Immature natural killer cell (primary cell): Measurements from ENCODE around the gene C12orf57. TPM values are rescaled to one million over a fixed set of nuclear protein-coding genes. Genes with fewer than 3 reads are reported as not detected.

ENCODE experiments used
- DNase-seq, 3 donors: peaks; one replicate each; pipeline ENCODE4 v3.0.0; 2022; ENCODE audit warnings: mixed read lengths in 1 of 3
- H3K27ac Mint-ChIP-seq, 6 donors: one replicate each; pipeline ENCODE4 v1.8.0; 2020; ENCODE audit warnings: mixed read lengths in 6 of 6, mild to moderate bottlenecking in 5 of 6, inconsistent platforms in 4 of 6, moderate library complexity in 3 of 6
- H3K27me3 Mint-ChIP-seq, 3 donors: one replicate each; pipeline ENCODE4 v1.8.0; 2020 to 2021; ENCODE audit warnings: low read depth in 3 of 3, mild to moderate bottlenecking in 3 of 3, mixed read lengths in 3 of 3, moderate library complexity in 3 of 3, inconsistent platforms in 1 of 3
- H3K36me3 Mint-ChIP-seq, 3 donors: one replicate each; pipeline ENCODE4 v1.8.0; 2020; ENCODE audit warnings: mixed read lengths in 3 of 3, inconsistent platforms in 2 of 3, mild to moderate bottlenecking in 2 of 3
- H3K4me1 Mint-ChIP-seq, 2 donors: one replicate each; pipeline ENCODE4 v1.8.0; 2020; ENCODE audit warnings: inconsistent platforms in 2 of 2, mild to moderate bottlenecking in 2 of 2, mixed read lengths in 2 of 2, moderate library complexity in 1 of 2
- H3K4me3 Mint-ChIP-seq, 5 donors: one replicate each; pipeline ENCODE4 v1.8.0; 2020; ENCODE audit warnings: mild to moderate bottlenecking in 5 of 5, mixed read lengths in 5 of 5, inconsistent platforms in 3 of 5, moderate library complexity in 3 of 5
- H3K9me3 Mint-ChIP-seq, 6 donors: one replicate each; pipeline ENCODE4 v1.8.0; 2020; ENCODE audit warnings: mild to moderate bottlenecking in 6 of 6, mixed read lengths in 6 of 6, inconsistent platforms in 4 of 6, moderate library complexity in 3 of 6
- polyA plus RNA-seq, 3 donors: library from polyadenylated mRNA; unstranded; fragments of 300-500 nt; fragmentation: Illumina TruSeq; gene quantifications; one replicate each; pipeline ENCODE4 v1.2.3, GENCODE V29; 2021

C12orf57 gene
- polyA plus RNA-seq, 3 donors from 2014 or later = 83.7 to 315 (median 170) TPM

GRCh38 chr12:6914246-6914946 is 29.4 kb upstream of the C12orf57 start, which contains the start of gene ENO2:
ENO2 (plus strand) TSS chr12:6914580; CDS start chr12:6915833, 1,253 bp downstream.
- DNase-seq = peak; percentile 78 to 83 (median 81)
- H3K9me3 Mint-ChIP-seq = no peaks in the 10 kb centered on the region
- no peaks in the 10 kb centered on the region for H3K36me3 Mint-ChIP-seq
- peaks cover 2 to 5% (median 3%) of the 10 kb centered on the region in 3 donors for H3K27me3 Mint-ChIP-seq
- H3K27ac Mint-ChIP-seq = peak within 1 kb of the TSS; percentile 74 to 90 (median 86)
- H3K4me1 Mint-ChIP-seq = peaks cover 16 to 25% of the 10 kb centered on the region in 2 donors
- H3K4me3 Mint-ChIP-seq = peak within 1 kb of the TSS; percentile 86 to 94 (median 87)

- peak overlapping the region; percentile 86 to 94 (median 87) for H3K4me3 Mint-ChIP-seq
- H3K27ac Mint-ChIP-seq = peak overlapping the region; percentile 74 to 90 (median 86)
- H3K9me3 Mint-ChIP-seq = no peaks in the 10 kb centered on the region
- DNase-seq = no peak
- peaks cover 0 to 5% (median 0%) of the 10 kb centered on the region in 3 donors for H3K36me3 Mint-ChIP-seq
- H3K4me1 Mint-ChIP-seq = peaks cover 16 to 25% of the 10 kb centered on the region in 2 donors
- H3K27me3 Mint-ChIP-seq = peaks cover 2 to 9% (median 3%) of the 10 kb centered on the region in 3 donors
Measured at GRCh38 chr12:6914947-6915788, 28.7 kb upstream of the C12orf57 start.

- H3K4me3 Mint-ChIP-seq = peak overlapping the region in 2 of 5 donors; percentile 57 to 62
- peaks cover 2 to 9% (median 3%) of the 10 kb centered on the region in 3 donors for H3K27me3 Mint-ChIP-seq
- no peak for DNase-seq
- peaks cover 16 to 25% of the 10 kb centered on the region in 2 donors for H3K4me1 Mint-ChIP-seq
- no peaks in the 10 kb centered on the region for H3K9me3 Mint-ChIP-seq
- H3K36me3 Mint-ChIP-seq = peaks cover 0 to 5% (median 0%) of the 10 kb centered on the region in 3 donors
- H3K27ac Mint-ChIP-seq = peak overlapping the region in 3 of 6 donors; percentile 13 to 42 (median 24)
Measured at GRCh38 chr12:6915789-6916285, 28.0 kb upstream of the C12orf57 start.

- Mint-ChIP-seq H3K27me3 (peaks cover 2 to 9% (median 3%) of the 10 kb centered on the region in 3 donors), H3K36me3 (peaks cover 0 to 5% (median 0%) of the 10 kb centered on the region in 3 donors), H3K9me3 (no peaks in the 10 kb centered on the region), H3K27ac (peak overlapping the region in 2 of 6 donors; percentile 24 to 41), H3K4me3 (peak overlapping the region in 1 of 5 donors; percentile 39), H3K4me1 (peaks cover 16 to 25% of the 10 kb centered on the region in 2 donors)
- DNase-seq = no peak
Measured at GRCh38 chr12:6916426-6917200, 27.2 kb upstream of the C12orf57 start.

- Mint-ChIP-seq H3K36me3 (peaks cover 0 to 5% (median 0%) of the 10 kb centered on the region in 3 donors), H3K27ac (peak overlapping the region in 1 of 6 donors; percentile 17), H3K4me3 (no peak overlapping the region), H3K9me3 (no peaks in the 10 kb centered on the region), H3K27me3 (peaks cover 2 to 9% (median 3%) of the 10 kb centered on the region in 3 donors), H3K4me1 (peaks cover 15 to 24% of the 10 kb centered on the region in 2 donors)
- DNase-seq = no peak
Measured at GRCh38 chr12:6917491-6918231, 26.2 kb upstream of the C12orf57 start.

- H3K4me3 Mint-ChIP-seq = no peak overlapping the region
- H3K27ac Mint-ChIP-seq = peak overlapping the region in 2 of 6 donors; percentile 30 to 41
- H3K27me3 Mint-ChIP-seq = peaks cover 1 to 8% (median 3%) of the 10 kb centered on the region in 3 donors
- H3K9me3 Mint-ChIP-seq = no peaks in the 10 kb centered on the region
- peaks cover 0 to 5% (median 0%) of the 10 kb centered on the region in 3 donors for H3K36me3 Mint-ChIP-seq
- no peak for DNase-seq
- H3K4me1 Mint-ChIP-seq = peaks cover 15 to 16% of the 10 kb centered on the region in 2 donors
Measured at GRCh38 chr12:6919588-6919987, 24.2 kb upstream of the C12orf57 start.

GRCh38 chr12:6921539-6921938 is 22.3 kb upstream of the C12orf57 start:
- Mint-ChIP-seq H3K9me3 (no peaks in the 10 kb centered on the region), H3K27me3 (peaks cover 0 to 13% (median 2%) of the 10 kb centered on the region in 3 donors), H3K4me3 (no peak overlapping the region), H3K27ac (no peak overlapping the region), H3K36me3 (peaks cover 0 to 5% (median 0%) of the 10 kb centered on the region in 3 donors), H3K4me1 (peaks cover 12 to 13% of the 10 kb centered on the region in 2 donors)
- no peak for DNase-seq

- Mint-ChIP-seq H3K27me3 (peaks cover 0 to 15% (median 7%) of the 10 kb centered on the region in 3 donors), H3K4me1 (peaks cover 18 to 20% of the 10 kb centered on the region in 2 donors), H3K27ac (peak overlapping the region in 1 of 6 donors; percentile 16), H3K36me3 (peaks cover 0 to 5% (median 0%) of the 10 kb centered on the region in 3 donors), H3K9me3 (no peaks in the 10 kb centered on the region), H3K4me3 (no peak overlapping the region)
- no peak for DNase-seq
Measured at GRCh38 chr12:6921996-6922946, 21.6 kb upstream of the C12orf57 start.

- H3K27ac Mint-ChIP-seq = peak overlapping the region in 1 of 6 donors; percentile 16
- no peaks in the 10 kb centered on the region for H3K9me3 Mint-ChIP-seq
- peaks cover 19 to 21% of the 10 kb centered on the region in 2 donors for H3K4me1 Mint-ChIP-seq
- H3K27me3 Mint-ChIP-seq = peaks cover 0 to 15% (median 7%) of the 10 kb centered on the region in 3 donors
- DNase-seq = no peak
- no peak overlapping the region for H3K4me3 Mint-ChIP-seq
- peaks cover 0 to 5% (median 0%) of the 10 kb centered on the region in 3 donors for H3K36me3 Mint-ChIP-seq
Measured at GRCh38 chr12:6923003-6923732, 20.7 kb upstream of the C12orf57 start.

GRCh38 chr12:6923851-6924250 is 20.0 kb upstream of the C12orf57 start:
- peaks cover 0 to 5% (median 0%) of the 10 kb centered on the region in 3 donors for H3K36me3 Mint-ChIP-seq
- no peaks in the 10 kb centered on the region for H3K9me3 Mint-ChIP-seq
- H3K27ac Mint-ChIP-seq = peak overlapping the region in 2 of 6 donors; percentile 65 to 80
- peaks cover 0 to 19% (median 7%) of the 10 kb centered on the region in 3 donors for H3K27me3 Mint-ChIP-seq
- peaks cover 23 to 26% of the 10 kb centered on the region in 2 donors for H3K4me1 Mint-ChIP-seq
- no peak overlapping the region for H3K4me3 Mint-ChIP-seq
- no peak for DNase-seq

GRCh38 chr12:6925239-6925539 is 18.6 kb upstream of the C12orf57 start:
- DNase-seq = no peak
- H3K4me3 Mint-ChIP-seq = peak overlapping the region in 2 of 5 donors; percentile 30 to 60
- peak overlapping the region in 2 of 6 donors; percentile 65 to 75 for H3K27ac Mint-ChIP-seq
- H3K4me1 Mint-ChIP-seq = peaks cover 35 to 40% of the 10 kb centered on the region in 2 donors
- H3K9me3 Mint-ChIP-seq = no peaks in the 10 kb centered on the region
- peaks cover 0 to 15% (median 7%) of the 10 kb centered on the region in 3 donors for H3K27me3 Mint-ChIP-seq
- H3K36me3 Mint-ChIP-seq = no peaks in the 10 kb centered on the region
